Urothelium cell line (cell line): ENCODE measurements around the gene EFHC2.
"Not testable (repeated sequence)": the region's sequence is repeated elsewhere in the genome, so short reads cannot be mapped to it uniquely, and the experiment has no call there.

Source experiments
- DNase-seq: peaks from one replicate; pipeline ENCODE4 v3.0.0; 2011; ENCODE audit warnings: low spot score, mixed read lengths
- FAIRE-seq: peaks from 2 replicates; lab custom pipeline; 2011; peaks lifted over from hg19 to GRCh38; lab: Jason Lieb, UNC

The EFHC2 gene

DNA sequence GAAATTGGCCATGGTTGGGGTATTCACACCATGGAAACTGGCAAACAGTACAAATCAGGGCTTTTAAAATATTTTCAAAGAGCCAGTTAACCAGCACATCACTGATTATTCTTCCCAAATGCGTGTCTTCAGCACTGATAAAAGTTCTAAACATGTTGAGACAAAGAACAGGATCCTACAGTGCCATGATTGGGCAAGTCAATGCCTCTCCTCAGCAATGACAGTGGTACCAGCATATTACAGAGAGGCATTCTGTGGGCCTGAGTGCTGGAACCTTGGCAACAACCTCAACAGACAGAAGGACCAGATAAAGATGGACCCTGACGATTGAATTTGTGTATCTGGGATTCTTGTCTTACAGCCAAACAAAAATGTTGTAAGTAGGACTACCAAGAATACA lies 108.9 kb downstream of the EFHC2 start:
- DNase-seq (no peak), FAIRE-seq (no peak)

DNA sequence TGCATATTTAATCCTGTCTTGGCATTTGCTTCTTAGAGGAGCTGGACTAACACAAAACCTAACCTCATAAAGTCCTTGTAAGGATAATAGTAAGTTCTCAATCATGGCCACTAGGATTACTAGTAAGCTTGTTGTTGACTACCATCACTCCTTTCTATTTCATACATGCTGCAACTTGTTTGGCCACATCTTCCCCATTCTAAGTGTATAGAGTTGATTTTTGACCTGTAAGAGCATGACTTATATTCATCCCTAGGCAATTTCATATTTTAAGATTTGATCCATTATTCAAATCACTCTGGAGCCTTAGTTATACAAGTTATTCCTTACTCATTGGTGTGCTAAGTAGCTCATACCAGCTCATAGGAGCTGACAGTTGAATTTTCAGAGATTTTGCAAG lies 109.4 kb downstream of the EFHC2 start:
- no peak for FAIRE-seq
- DNase-seq, result no peak

- FAIRE-seq (no peak), DNase-seq (no peak)
Measured at GRCh38 chrX:44232081-44232480, 111.4 kb downstream of the EFHC2 start.

GRCh38 chrX:44228621-44229020 lies 114.9 kb downstream of the EFHC2 start:
- FAIRE-seq, result no peak
- no peak for DNase-seq

DNA sequence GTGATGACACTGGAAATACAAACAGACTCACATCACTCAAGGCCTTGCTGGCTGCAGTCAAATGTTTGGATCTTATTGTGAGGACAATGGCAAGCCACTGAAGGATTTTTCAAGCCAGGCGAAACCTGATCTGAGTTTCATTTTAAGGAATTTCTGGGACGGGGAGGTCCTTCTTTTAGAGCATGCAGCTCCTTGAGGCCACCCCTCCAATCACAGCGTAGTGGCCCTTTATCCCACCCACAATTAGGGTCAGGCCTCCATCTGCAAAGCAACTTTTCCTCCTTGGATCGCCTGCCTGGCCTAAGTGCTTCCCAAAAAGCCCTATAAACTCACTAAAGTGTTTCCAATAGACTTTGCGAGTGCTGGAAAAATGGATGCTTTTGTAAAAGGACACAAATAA lies 115.5 kb downstream of the EFHC2 start:
- no peak for FAIRE-seq

GRCh38 chrX:44225667-44226066 lies 117.8 kb downstream of the EFHC2 start:
- no peak for DNase-seq
- FAIRE-seq, result no peak

More for the DNA sequence above, 115.5 kb downstream of the EFHC2 start:
- DNase-seq, result no peak

GRCh38 chrX:44224760-44225159 lies 118.7 kb downstream of the EFHC2 start:
- FAIRE-seq, result no peak

GRCh38 chrX:44223150-44223549 lies 120.3 kb downstream of the EFHC2 start:
- FAIRE-seq, result no peak

More at GRCh38 chrX:44224760-44225159, 118.7 kb downstream of the EFHC2 start:
- DNase-seq, result no peak

GRCh38 chrX:44218465-44218864 lies 125.0 kb downstream of the EFHC2 start:
- DNase-seq (no peak), FAIRE-seq (no peak)

More at GRCh38 chrX:44223150-44223549, 120.3 kb downstream of the EFHC2 start:
- peak; percentile 52 for DNase-seq

- no peak for FAIRE-seq
- no peak for DNase-seq
Measured at GRCh38 chrX:44216171-44216570, 127.3 kb downstream of the EFHC2 start.

DNA sequence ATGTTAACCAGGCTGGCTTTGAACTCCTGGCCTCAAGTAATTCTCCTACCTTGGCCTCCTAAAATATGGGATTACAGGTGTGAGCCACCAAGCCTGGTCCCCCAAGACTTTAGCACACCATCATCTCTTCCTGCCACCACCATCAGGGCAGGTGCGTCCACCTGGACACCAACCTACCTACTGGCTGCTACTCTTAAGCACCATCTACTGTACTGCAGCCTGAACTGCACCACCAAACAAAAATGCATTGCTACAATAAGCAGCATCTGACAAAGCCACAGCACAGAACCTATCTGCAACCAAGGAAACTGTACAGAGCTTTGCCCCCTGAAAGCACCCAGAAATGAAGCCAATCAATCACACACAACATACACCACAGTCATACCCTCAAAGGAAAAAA lies 139.7 kb downstream of the EFHC2 start:
- FAIRE-seq, result no peak
- DNase-seq, result no peak

DNA sequence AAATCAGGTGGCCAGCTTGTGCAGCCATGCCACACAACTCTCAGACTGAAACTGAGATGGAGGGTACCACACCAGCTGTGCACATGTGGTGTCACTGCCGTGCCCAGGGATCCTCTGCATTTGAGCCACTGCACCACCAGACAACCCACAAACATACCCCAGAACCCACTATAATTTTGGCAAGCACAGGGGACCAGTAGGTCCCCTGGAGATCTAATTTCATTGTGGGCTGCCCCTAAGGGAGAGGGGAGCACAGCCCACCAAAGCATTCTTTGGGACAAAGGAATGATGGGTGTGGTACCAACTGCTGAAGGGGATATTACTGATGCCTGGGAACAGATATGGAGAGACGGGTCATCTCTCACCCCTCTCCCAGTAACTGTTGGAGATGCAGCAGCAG lies 140.9 kb downstream of the EFHC2 start:
- no peak for DNase-seq
- no peak for FAIRE-seq

- FAIRE-seq, result no peak
- DNase-seq, result no peak
Measured at GRCh38 chrX:44189116-44189515, 154.4 kb downstream of the EFHC2 start.

DNA sequence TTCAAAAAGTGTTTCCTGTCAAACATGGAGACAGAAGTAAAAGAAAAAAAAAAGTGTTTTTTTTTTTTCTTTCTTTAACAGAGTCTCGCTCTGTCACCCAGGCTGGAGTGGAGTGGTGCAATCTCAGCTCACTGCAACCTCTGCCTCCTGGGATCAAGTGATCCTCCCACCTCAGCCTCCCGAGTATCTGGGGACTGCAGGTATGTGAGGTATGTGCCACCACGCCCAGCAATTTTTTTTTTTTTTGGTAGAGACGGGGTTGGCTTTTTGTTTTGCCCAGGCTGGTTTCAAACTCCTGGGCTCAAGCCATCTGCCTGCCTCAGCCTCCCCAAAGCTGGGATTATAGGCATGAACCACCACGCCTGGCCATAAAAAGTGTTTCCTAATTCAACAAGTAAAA lies 155.6 kb downstream of the EFHC2 start:
- not testable (repeated sequence) for DNase-seq, FAIRE-seq

DNA sequence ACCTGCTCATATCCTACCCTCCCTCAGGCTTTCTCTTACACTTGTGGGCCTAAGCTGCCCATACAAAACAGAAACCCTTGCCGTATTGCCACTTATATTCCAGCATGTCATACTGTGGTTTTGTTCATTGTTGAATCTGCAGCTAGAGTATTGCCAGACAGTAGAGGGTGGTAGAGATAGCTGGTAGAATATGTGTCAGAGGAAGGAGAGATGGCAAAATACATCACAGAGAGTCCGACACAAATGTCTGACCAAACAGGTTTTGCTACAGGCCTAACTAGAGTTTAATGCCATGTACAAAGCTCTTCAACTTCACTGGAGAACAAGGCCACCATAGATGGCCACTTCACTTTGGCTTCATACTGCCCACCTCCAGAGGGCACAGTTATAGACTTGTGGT lies 160.1 kb downstream of the EFHC2 start:
- FAIRE-seq, result no peak
- no peak for DNase-seq

DNA sequence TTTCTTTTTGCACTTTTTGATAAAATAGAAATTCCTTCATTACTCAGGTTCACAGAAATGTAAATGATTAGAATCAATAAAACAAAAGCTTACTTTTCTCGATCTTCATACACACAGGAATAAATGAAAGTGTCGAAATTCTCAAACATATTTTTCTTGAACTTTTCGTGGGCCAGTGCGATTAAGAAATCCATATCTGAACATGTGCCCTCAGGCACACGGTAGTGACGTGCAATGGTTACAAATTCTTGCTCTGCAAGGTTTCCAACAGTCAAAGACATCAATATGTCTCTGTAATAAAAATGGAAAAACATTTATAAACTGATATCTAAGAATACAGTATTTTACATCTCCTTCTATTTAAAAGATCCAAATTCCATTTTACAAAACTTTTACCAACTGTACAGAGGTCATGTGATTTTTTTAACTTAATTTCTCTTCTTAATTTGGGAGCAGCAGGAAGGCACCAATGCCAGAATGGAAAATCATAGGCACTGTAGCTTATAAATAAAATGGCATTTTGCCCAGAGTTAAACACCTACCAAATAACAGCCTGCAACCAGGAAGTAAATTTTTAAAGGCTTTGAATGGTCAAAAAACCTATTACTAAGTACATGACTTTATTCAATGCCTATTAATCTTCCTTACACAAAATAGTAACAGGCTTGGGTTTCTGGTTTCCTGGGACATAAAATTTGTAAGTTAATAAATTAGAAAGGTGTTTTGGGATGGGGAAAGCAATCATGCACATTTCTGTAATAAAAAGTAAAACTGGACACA lies 165.0 kb downstream of the EFHC2 start:
- DNase-seq, result no peak
- FAIRE-seq, result no peak

DNA sequence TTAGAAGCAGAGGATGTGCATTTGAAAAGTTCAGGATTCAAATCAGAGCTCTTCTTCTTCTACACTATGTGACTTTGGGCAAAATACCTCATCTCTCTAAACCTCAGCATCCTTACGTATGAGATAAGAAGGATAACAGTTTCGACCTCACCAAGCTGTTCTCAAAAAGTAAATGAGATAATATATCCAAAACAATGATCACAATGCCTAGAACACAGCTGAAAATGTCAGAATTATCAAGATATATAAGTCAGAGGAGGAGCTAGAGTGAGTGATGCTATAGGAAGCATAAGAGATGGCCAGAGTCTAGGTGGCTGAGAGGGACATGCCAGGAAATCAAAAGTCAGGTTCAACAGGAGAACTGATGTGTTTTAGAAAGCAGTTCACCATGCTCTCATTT lies 168.0 kb downstream of the EFHC2 start:
- no peak for FAIRE-seq

DNA sequence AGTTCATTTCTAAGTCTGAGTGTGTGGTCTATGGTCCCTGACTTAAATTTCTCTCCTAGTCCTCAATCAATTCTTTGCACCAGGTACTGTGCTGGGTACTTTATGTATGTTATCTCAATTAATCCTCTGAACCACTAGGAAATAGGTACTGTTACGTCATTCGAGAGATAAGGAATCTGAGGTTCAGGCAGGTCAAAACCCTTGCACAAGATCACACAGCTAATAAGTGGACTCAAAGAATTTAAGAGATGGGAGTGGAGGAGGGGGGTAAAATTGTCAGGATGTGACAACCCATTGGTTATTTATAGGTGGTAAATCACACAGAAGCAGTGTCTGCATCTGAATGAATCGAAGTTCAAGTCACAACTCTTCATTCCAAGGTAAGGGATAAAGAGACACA lies 169.4 kb downstream of the EFHC2 start:
- DNase-seq (no peak), FAIRE-seq (no peak)

More for the DNA sequence above, 168.0 kb downstream of the EFHC2 start:
- no peak for DNase-seq

DNA sequence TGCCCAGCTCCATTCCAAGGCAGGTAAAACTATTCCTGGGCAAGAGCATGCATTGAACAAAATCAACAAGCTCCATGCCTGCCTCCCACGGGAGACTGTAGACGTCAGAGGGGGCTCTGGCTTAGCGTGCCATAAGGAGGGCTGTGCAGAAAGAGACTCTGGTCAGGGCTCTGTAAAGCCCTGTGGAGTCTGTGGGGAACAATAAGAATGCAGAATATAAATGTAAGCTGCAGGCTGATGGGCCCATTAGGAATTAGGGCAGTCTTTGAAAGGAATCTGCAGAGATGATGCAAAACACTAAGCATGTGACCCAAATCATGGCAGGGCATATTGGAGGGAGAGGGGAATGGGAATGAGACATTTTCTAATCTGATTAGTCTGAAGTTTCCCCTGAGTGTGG lies 170.3 kb downstream of the EFHC2 start:
- DNase-seq (no peak), FAIRE-seq (no peak)

DNA sequence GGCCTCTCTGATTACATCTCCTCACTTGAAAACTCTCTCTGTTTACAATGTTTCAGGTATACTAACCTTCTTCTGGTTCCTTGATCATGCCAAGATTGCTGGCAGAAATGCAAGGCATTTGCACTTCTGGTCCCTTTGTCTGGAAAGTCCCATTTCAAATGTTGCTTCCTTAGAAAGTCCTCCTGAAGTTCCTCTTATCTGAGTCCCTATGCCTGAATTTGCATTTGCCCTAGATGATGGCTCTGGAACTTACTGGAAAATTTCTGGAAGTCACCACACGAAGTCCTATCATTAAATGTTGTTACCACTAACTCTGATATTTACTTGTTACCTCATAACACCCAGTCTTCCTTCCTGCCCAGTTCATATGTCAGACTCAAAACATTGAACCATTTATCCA lies 176.4 kb downstream of the EFHC2 start:
- FAIRE-seq, result no peak
- no peak for DNase-seq

DNA sequence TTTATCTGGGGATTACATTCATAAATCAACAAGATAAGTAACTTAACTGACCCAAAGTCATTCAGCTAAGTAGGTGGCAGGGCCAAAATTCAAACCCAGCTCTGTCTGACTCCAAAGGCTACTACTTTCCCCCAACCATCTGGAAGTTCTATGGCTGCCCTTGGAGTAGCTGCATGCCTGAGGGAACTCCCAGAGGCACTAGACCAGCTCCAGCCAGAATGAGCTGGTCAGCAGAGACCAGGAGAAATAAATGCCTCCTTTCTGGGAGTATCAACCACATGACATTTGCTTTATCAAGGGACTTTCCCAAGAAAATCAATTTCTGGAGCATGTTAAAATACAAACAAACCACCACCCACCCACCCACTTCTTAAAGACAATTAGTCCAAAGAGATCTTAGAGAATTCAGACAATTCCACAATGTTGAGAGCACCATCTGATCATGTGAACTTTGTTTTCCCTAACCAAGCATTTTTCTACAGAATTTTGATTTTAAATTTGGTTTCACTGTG lies 180.5 kb downstream of the EFHC2 start:
- FAIRE-seq (no peak), DNase-seq (no peak)

DNA sequence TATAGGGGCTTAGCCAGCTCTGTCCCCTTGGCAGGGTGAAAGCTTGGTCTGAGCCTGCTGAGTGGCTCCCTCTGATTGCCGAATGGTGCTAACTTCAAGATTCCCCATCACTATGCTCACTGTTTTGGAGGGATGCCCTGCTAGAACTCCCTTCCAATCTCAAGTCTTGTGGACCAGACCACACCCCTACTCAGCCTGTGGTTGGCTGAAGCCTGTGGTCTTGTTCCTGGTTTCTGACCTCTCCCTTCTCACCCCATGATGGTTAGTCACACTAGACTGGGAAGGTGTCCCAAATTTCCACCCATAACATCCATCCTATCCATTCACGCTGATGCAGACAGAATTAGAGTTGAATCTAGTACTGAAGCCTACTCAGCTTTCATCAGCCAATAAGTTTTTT lies 185.6 kb downstream of the EFHC2 start:
- FAIRE-seq, result no peak

GRCh38 chrX:44157283-44157682 lies 186.2 kb downstream of the EFHC2 start:
- DNase-seq (no peak), FAIRE-seq (no peak)

More for the DNA sequence above, 185.6 kb downstream of the EFHC2 start:
- no peak for DNase-seq
